ENCODE results near the gene TBCK.

The TBCK gene

DNA sequence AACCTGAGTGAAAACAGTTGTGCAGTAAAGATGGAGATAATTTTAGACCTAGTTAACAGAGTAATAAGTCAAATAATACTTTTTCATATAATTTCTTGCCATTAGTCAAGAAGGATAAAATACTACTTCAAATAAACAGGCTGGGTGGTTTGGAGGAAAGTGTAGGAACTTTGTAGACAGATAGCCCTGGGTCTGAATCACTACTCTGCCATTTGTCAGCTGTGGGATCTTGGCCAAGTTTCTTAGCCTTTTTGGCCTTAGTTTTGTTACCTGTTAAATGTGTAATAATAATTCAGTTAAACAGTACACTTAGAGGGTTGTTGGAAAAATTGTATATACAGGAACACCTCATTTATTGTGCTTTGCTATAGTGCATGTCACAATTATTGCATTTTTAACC is 257.1 kb downstream of the TBCK start:
- H3K9ac ChIP-seq (ENCODE audit: low read depth, low read length) = no peak overlapping the region
- peaks cover 14% of the 10 kb centered on the region for H3K4me1 ChIP-seq (ENCODE audit: control insufficient read depth, insufficient read depth, low read length)
- no peaks in the 10 kb centered on the region for H3K9me3 ChIP-seq (replicated peaks; ENCODE audit: low read length)
- H3K4me2 ChIP-seq (ENCODE audit: low read length) = no peak overlapping the region
- no peaks in the 10 kb centered on the region for H3K36me3 ChIP-seq (ENCODE audit: insufficient read depth, low read length)
- no peak overlapping the region for H3K4me3 ChIP-seq (ENCODE audit: low read length)
- peaks cover 17% of the 10 kb centered on the region for H3K27me3 ChIP-seq (ENCODE audit: control insufficient read depth, insufficient read depth, low read length)

DNA sequence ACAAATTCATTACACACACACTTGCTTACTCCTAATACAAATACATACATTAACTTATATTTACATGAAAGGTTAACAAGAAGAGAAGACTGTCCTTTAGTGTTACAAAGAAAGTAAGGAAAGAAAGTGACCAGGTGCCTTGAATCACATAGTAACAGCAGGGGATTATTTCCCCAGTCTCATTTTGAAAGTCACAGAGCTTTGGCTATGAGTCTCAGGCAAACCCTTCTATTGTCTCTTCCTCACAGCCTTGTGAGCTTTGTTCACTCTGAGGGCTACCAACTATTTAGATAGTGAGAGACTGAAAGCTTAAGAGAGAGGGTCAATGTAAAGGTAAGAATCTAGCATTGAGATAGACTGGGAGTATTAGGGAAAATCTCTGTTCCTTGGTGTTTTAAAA is 259.1 kb downstream of the TBCK start:
- Histone ChIP-seq H3K4me3 (ENCODE audit: low read length) (no peak overlapping the region), H3K9me3 (replicated peaks; ENCODE audit: low read length) (no peaks in the 10 kb centered on the region), H3K4me2 (ENCODE audit: low read length) (no peak overlapping the region), H3K9ac (ENCODE audit: low read depth, low read length) (no peak overlapping the region), H3K4me1 (ENCODE audit: control insufficient read depth, insufficient read depth, low read length) (no peaks in the 10 kb centered on the region), H3K36me3 (ENCODE audit: insufficient read depth, low read length) (no peaks in the 10 kb centered on the region), H3K27me3 (ENCODE audit: control insufficient read depth, insufficient read depth, low read length) (peaks cover 16% of the 10 kb centered on the region)

GRCh38 chr4:106051514-106051913 is 264.5 kb downstream of the TBCK start:
- Histone ChIP-seq H3K9me3 (replicated peaks; ENCODE audit: low read length) (no peaks in the 10 kb centered on the region), H3K4me2 (ENCODE audit: low read length) (no peak overlapping the region), H3K9ac (ENCODE audit: low read depth, low read length) (no peak overlapping the region), H3K4me1 (ENCODE audit: control insufficient read depth, insufficient read depth, low read length) (no peaks in the 10 kb centered on the region), H3K4me3 (ENCODE audit: low read length) (no peak overlapping the region), H3K36me3 (ENCODE audit: insufficient read depth, low read length) (no peaks in the 10 kb centered on the region), H3K27me3 (ENCODE audit: control insufficient read depth, insufficient read depth, low read length) (no peaks in the 10 kb centered on the region)

DNA sequence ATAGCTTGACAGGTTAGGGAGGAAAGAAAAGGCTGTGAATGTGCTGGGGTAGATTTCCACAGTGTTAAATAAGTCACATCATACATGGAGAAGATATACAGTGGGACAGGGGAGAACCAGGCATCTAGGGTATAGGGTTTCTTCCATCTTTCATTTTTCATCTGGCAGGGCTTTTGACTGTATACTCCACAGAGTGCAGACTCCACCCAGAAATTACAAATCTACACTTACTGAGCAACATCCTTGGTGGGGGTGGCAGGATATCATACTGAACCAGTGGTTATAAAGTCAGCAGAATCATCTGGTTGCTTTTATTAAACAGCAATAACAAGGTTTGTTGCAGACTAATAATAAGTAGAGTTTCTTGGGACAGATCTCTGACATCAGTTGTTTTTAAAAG is 266.5 kb downstream of the TBCK start:
- H3K4me1 ChIP-seq (ENCODE audit: control insufficient read depth, insufficient read depth, low read length) = no peaks in the 10 kb centered on the region
- no peak overlapping the region for H3K4me3 ChIP-seq (ENCODE audit: low read length)
- no peak overlapping the region for H3K4me2 ChIP-seq (ENCODE audit: low read length)
- H3K36me3 ChIP-seq (ENCODE audit: insufficient read depth, low read length) = peaks cover 4% of the 10 kb centered on the region
- no peak overlapping the region for H3K9ac ChIP-seq (ENCODE audit: low read depth, low read length)
- H3K27me3 ChIP-seq (ENCODE audit: control insufficient read depth, insufficient read depth, low read length) = no peaks in the 10 kb centered on the region
- no peaks in the 10 kb centered on the region for H3K9me3 ChIP-seq (replicated peaks; ENCODE audit: low read length)

- no peaks in the 10 kb centered on the region for H3K4me1 ChIP-seq (ENCODE audit: control insufficient read depth, insufficient read depth, low read length)
- H3K36me3 ChIP-seq (ENCODE audit: insufficient read depth, low read length) = peaks cover 4% of the 10 kb centered on the region
- H3K9me3 ChIP-seq (replicated peaks; ENCODE audit: low read length) = no peaks in the 10 kb centered on the region
- H3K4me2 ChIP-seq (ENCODE audit: low read length) = no peak overlapping the region
- H3K9ac ChIP-seq (ENCODE audit: low read depth, low read length) = no peak overlapping the region
- no peak overlapping the region for H3K4me3 ChIP-seq (ENCODE audit: low read length)
- no peaks in the 10 kb centered on the region for H3K27me3 ChIP-seq (ENCODE audit: control insufficient read depth, insufficient read depth, low read length)
Observed at GRCh38 chr4:106048250-106048971, 267.6 kb downstream of the TBCK start.

DNA sequence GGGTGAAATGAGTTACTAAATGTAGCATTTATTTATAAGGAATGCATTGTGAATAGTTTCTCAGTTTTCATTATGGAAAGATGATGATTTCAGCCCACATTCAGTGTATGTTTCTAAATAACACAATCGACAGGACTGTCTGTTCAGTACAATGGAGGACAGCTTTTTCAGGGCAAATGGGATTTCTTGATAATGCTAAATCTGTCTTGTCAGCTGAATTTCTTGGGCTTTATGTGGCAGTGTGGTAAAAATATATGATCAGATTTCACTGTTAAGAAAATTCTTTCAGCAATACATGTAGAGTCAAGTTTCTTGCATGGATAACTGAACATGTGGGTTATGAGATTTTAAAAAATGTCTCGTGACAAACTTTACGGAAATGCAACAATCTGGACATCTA is 269.9 kb downstream of the TBCK start:
- Histone ChIP-seq H3K4me1 (ENCODE audit: control insufficient read depth, insufficient read depth, low read length) (no peaks in the 10 kb centered on the region), H3K9ac (ENCODE audit: low read depth, low read length) (no peak overlapping the region), H3K36me3 (ENCODE audit: insufficient read depth, low read length) (peaks cover 4% of the 10 kb centered on the region), H3K4me3 (ENCODE audit: low read length) (no peak overlapping the region), H3K27me3 (ENCODE audit: control insufficient read depth, insufficient read depth, low read length) (no peaks in the 10 kb centered on the region), H3K4me2 (ENCODE audit: low read length) (no peak overlapping the region), H3K9me3 (replicated peaks; ENCODE audit: low read length) (no peaks in the 10 kb centered on the region)

GRCh38 chr4:106041294-106042002 is 274.6 kb downstream of the TBCK start:
- no peak overlapping the region for H3K4me2 ChIP-seq (ENCODE audit: low read length)

DNA sequence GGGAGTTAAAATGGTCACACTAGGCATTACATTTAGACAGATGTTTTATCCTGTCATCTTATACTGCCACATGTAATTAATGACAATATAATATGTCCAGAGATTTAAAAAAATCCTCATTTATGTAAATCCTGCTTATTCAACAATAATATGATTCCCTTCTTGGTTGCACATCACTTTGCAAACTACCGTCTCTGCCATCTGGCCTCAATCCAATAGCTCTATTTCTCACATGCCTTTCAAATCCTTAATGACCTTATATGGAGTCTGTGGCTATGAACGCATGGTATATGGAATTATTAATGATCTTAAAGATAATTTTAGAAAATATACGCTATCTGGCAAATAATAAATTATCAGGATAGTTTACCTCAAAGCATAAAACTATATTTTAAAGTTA is 276.2 kb downstream of the TBCK start:
- no peak overlapping the region for H3K9ac ChIP-seq (ENCODE audit: low read depth, low read length)
- peaks cover under 1% of the 10 kb centered on the region for H3K4me1 ChIP-seq (ENCODE audit: control insufficient read depth, insufficient read depth, low read length)
- H3K4me2 ChIP-seq (ENCODE audit: low read length) = no peak overlapping the region
- no peak overlapping the region for H3K4me3 ChIP-seq (ENCODE audit: low read length)
- H3K36me3 ChIP-seq (ENCODE audit: insufficient read depth, low read length) = no peaks in the 10 kb centered on the region
- H3K9me3 ChIP-seq (replicated peaks; ENCODE audit: low read length) = no peaks in the 10 kb centered on the region
- H3K27me3 ChIP-seq (ENCODE audit: control insufficient read depth, insufficient read depth, low read length) = no peaks in the 10 kb centered on the region

More at GRCh38 chr4:106041294-106042002, 274.6 kb downstream of the TBCK start:
- Histone ChIP-seq H3K9ac (ENCODE audit: low read depth, low read length) (no peak overlapping the region), H3K9me3 (replicated peaks; ENCODE audit: low read length) (no peaks in the 10 kb centered on the region), H3K36me3 (ENCODE audit: insufficient read depth, low read length) (peaks cover 4% of the 10 kb centered on the region), H3K4me1 (ENCODE audit: control insufficient read depth, insufficient read depth, low read length) (no peaks in the 10 kb centered on the region), H3K27me3 (ENCODE audit: control insufficient read depth, insufficient read depth, low read length) (no peaks in the 10 kb centered on the region), H3K4me3 (ENCODE audit: low read length) (no peak overlapping the region)

DNA sequence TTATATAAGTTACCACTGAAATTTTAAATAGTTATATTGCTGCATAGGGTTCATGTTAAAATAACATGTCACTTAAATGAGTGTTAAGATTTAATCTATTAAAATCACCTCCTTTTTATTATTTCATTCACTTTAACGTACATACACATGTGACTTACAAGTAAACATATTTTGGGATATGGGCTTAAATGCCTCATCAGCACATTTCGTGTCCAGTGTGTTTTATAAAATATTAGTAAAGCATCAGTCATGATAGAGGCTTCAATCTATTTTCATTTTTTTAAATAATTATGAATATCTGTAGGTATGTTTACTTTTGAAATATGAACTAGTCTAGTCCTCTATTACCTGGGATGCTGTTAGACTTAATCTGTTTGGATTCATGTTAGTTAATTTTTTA is 277.1 kb downstream of the TBCK start:
- Histone ChIP-seq H3K4me3 (ENCODE audit: low read length) (no peak overlapping the region), H3K4me2 (ENCODE audit: low read length) (no peak overlapping the region), H3K36me3 (ENCODE audit: insufficient read depth, low read length) (no peaks in the 10 kb centered on the region), H3K27me3 (ENCODE audit: control insufficient read depth, insufficient read depth, low read length) (no peaks in the 10 kb centered on the region), H3K4me1 (ENCODE audit: control insufficient read depth, insufficient read depth, low read length) (peaks cover 6% of the 10 kb centered on the region), H3K9me3 (replicated peaks; ENCODE audit: low read length) (no peaks in the 10 kb centered on the region), H3K9ac (ENCODE audit: low read depth, low read length) (no peak overlapping the region)

DNA sequence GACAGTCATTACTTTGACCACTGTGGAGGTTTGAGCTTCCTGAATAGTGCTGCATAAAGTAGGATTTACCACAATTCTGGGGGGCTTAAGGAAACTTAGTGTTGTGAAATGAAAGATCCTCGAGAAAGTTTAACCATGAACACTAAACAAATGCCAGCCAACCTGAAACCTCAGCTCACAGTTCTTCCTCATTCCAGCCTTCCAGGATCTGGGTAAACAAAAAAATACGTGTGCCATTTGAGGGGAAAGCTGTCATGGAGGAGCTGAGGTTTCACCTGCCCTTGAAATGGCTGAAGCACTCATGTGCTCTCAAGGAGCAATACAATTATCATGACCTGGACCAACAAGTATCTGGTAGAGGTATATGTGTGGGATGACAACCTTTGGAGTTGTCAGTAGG is 278.0 kb downstream of the TBCK start:
- Histone ChIP-seq H3K9me3 (replicated peaks; ENCODE audit: low read length) (no peaks in the 10 kb centered on the region), H3K9ac (ENCODE audit: low read depth, low read length) (no peak overlapping the region), H3K36me3 (ENCODE audit: insufficient read depth, low read length) (no peaks in the 10 kb centered on the region)

GRCh38 chr4:106036848-106037247 is 279.2 kb downstream of the TBCK start:
- H3K4me2 ChIP-seq (ENCODE audit: low read length) = no peak overlapping the region
- H3K36me3 ChIP-seq (ENCODE audit: insufficient read depth, low read length) = no peaks in the 10 kb centered on the region
- no peaks in the 10 kb centered on the region for H3K9me3 ChIP-seq (replicated peaks; ENCODE audit: low read length)
- no peak overlapping the region for H3K9ac ChIP-seq (ENCODE audit: low read depth, low read length)
- no peak overlapping the region for H3K4me3 ChIP-seq (ENCODE audit: low read length)
- peaks cover 17% of the 10 kb centered on the region for H3K4me1 ChIP-seq (ENCODE audit: control insufficient read depth, insufficient read depth, low read length)
- H3K27me3 ChIP-seq (ENCODE audit: control insufficient read depth, insufficient read depth, low read length) = no peaks in the 10 kb centered on the region

More for the DNA sequence above, 278.0 kb downstream of the TBCK start:
- no peak overlapping the region for H3K4me3 ChIP-seq (ENCODE audit: low read length)
- H3K4me1 ChIP-seq (ENCODE audit: control insufficient read depth, insufficient read depth, low read length) = peaks cover 12% of the 10 kb centered on the region
- no peaks in the 10 kb centered on the region for H3K27me3 ChIP-seq (ENCODE audit: control insufficient read depth, insufficient read depth, low read length)
- H3K4me2 ChIP-seq (ENCODE audit: low read length) = no peak overlapping the region

DNA sequence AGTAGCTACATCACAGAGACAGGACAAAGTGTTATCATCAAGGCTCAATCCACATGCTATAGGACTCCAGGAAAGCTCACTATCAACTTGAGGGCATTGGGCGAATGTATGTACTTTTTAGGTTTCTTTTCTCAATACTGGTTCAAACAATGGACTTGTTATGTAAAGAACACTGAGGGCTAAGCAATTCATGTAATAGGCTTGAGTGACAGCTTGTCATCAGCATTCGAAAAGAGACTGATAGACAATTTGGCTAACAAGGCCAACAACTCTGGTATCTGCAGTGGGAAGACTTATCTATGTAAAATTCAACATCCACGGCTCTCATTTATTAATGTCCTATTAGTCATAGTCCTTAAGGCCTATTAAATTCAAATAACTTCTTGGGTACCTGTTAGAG is 279.7 kb downstream of the TBCK start:
- H3K4me3 ChIP-seq (ENCODE audit: low read length) = no peak overlapping the region
- H3K9me3 ChIP-seq (replicated peaks; ENCODE audit: low read length) = no peaks in the 10 kb centered on the region

More for the DNA sequence above, 279.7 kb downstream of the TBCK start:
- Histone ChIP-seq H3K4me1 (ENCODE audit: control insufficient read depth, insufficient read depth, low read length) (peaks cover 17% of the 10 kb centered on the region), H3K9ac (ENCODE audit: low read depth, low read length) (no peak overlapping the region), H3K27me3 (ENCODE audit: control insufficient read depth, insufficient read depth, low read length) (no peaks in the 10 kb centered on the region), H3K36me3 (ENCODE audit: insufficient read depth, low read length) (no peaks in the 10 kb centered on the region), H3K4me2 (ENCODE audit: low read length) (no peak overlapping the region)
